DND-41 (cell line): ENCODE measurements around the gene NR5A2.

Experiments
- ATAC-seq: fragments of 200-7000 bp; cut with Tn5 transposase; 3 replicates; pipeline ENCODE4 v1.9.1; 2021; ENCODE audit warnings: low read depth; ENCODE audit not compliant: insufficient read depth
- DNase-seq: peaks from one replicate; pipeline ENCODE4 v3.0.0-alpha.2; 2020
- H2AFZ ChIP-seq: 2 replicates; pipeline ENCODE4 v1.6.0; 2012; ENCODE audit warnings: low read depth, low read length
- H3K27ac ChIP-seq: 2 replicates; pipeline ENCODE4 v1.5.1; 2012; ENCODE audit warnings: low read length, inconsistent platforms
- H3K27me3 ChIP-seq: fragments of 200-600 bp; sonication (generic); 2 replicates; pipeline ENCODE4 v1.6.0; 2012; ENCODE audit warnings: low read length, mild to moderate bottlenecking, inconsistent platforms; ENCODE audit not compliant: insufficient read depth, poor library complexity
- H3K36me3 ChIP-seq: 2 replicates; pipeline ENCODE4 v1.5.1; 2012; ENCODE audit warnings: low read length, inconsistent platforms; ENCODE audit not compliant: insufficient read depth
- H3K4me1 ChIP-seq: 2 replicates; pipeline ENCODE4 v1.5.1; 2012; ENCODE audit warnings: mild to moderate bottlenecking, low read length; ENCODE audit not compliant: insufficient read depth
- H3K4me2 ChIP-seq: 2 replicates; pipeline ENCODE4 v1.6.0; 2012; ENCODE audit warnings: mild to moderate bottlenecking, moderate library complexity, low read length, inconsistent platforms; ENCODE audit not compliant: insufficient read depth
- H3K4me3 ChIP-seq, 2 experiments: fragments of 200-600 bp in 1 of 2; shearing (Covaris generic) in 1 of 2; 2 replicates each; pipeline ENCODE4 v1.5.1; 2012 to 2016; ENCODE audit warnings: inconsistent platforms in 2 of 2, low read length in 2 of 2, mild to moderate bottlenecking in 2 of 2, low read depth in 1 of 2, moderate library complexity in 1 of 2
- H3K79me2 ChIP-seq: 2 replicates; pipeline ENCODE4 v1.6.0; 2012; ENCODE audit warnings: low read length, inconsistent platforms; ENCODE audit not compliant: insufficient read depth
- H3K9ac ChIP-seq: 2 replicates; pipeline ENCODE4 v1.6.0; 2012; ENCODE audit warnings: low read depth, mild to moderate bottlenecking, inconsistent platforms, low read length, moderate library complexity
- H3K9me3 ChIP-seq: 2 replicates; pipeline ENCODE4 v1.5.1; 2012; ENCODE audit warnings: low read length, moderate library complexity, mild to moderate bottlenecking, inconsistent platforms; ENCODE audit not compliant: insufficient read depth, severe bottlenecking
- H4K20me1 ChIP-seq: 2 replicates; pipeline ENCODE4 v1.6.0; 2012; ENCODE audit warnings: low read length; ENCODE audit not compliant: insufficient read depth
- EZH2 ChIP-seq: IDR thresholded peaks from 3 replicates; pipeline ENCODE4 v1.6.1; 2012; ENCODE audit warnings: borderline replicate concordance, low read depth, mild to moderate bottlenecking, moderate library complexity, low read length, inconsistent platforms; ENCODE audit not compliant: severe bottlenecking
- TF ChIP-seq, protein P1 (sequence below): IDR thresholded peaks from 2 replicates; pipeline ENCODE4 v1.5.1; 2012; ENCODE audit warnings: borderline replicate concordance, low read length, moderate library complexity, mild to moderate bottlenecking; ENCODE audit not compliant: poor library complexity, severe bottlenecking; ENCODE audit errors: extremely low read depth

The NR5A2 gene

DNA sequence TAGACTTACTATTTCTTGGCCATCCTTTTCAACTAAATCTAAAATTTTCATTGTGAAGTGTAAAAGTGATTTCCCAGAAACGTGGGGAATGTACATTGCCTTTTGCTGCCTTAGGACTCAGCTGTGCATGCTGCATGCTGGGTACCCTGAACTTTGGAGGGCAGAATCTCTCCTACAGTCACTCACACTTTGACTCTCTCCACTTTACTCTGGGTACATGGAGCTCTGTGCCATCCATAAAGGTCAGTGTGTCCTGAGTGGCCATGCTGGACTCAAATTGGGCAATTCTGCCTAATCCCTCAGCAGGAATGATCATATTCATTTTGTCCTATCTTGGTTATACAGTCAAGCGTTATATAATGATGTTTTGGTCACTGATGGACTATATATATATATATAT lies 105.6 kb downstream of the NR5A2 start:
- Histone ChIP-seq H3K9me3 (no peaks in the 10 kb centered on the region), H3K4me2 (no peak overlapping the region), H3K4me1 (no peaks in the 10 kb centered on the region), H3K27me3 (peaks cover 8% of the 10 kb centered on the region), H2AFZ (no peak overlapping the region), H3K4me3 (no peak overlapping the region), H3K9ac (no peak overlapping the region), H4K20me1 (no peaks in the 10 kb centered on the region), H3K27ac (no peak overlapping the region), H3K36me3 (no peaks in the 10 kb centered on the region), H3K79me2 (no peaks in the 10 kb centered on the region)
- TF ChIP-seq, protein P1, sequence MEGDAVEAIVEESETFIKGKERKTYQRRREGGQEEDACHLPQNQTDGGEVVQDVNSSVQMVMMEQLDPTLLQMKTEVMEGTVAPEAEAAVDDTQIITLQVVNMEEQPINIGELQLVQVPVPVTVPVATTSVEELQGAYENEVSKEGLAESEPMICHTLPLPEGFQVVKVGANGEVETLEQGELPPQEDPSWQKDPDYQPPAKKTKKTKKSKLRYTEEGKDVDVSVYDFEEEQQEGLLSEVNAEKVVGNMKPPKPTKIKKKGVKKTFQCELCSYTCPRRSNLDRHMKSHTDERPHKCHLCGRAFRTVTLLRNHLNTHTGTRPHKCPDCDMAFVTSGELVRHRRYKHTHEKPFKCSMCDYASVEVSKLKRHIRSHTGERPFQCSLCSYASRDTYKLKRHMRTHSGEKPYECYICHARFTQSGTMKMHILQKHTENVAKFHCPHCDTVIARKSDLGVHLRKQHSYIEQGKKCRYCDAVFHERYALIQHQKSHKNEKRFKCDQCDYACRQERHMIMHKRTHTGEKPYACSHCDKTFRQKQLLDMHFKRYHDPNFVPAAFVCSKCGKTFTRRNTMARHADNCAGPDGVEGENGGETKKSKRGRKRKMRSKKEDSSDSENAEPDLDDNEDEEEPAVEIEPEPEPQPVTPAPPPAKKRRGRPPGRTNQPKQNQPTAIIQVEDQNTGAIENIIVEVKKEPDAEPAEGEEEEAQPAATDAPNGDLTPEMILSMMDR: no peak
- TF ChIP-seq EZH2: no peak
- DNase-seq (no peak), ATAC-seq (no peak)

DNA sequence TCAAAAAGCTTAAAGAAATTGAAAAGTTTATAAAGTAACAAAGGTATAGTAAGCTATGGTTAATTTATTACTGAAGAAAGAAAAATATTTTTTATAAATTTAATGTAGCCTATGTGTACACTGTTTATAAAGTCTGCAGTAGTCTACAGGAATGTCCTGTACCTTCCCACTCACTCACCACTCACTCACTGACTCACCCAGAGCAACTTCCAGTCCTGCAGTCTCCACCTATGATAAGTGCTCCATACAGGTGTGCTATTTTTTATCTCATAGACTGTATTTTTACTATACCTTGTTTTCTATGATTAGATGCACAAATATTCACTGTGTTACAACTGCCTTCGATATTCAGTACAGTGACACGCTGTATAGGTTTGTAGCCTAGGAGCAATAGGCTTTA lies 106.6 kb downstream of the NR5A2 start:
- Histone ChIP-seq H2AFZ (no peak overlapping the region), H3K4me2 (no peak overlapping the region), H3K4me1 (no peaks in the 10 kb centered on the region), H4K20me1 (no peaks in the 10 kb centered on the region), H3K27ac (no peak overlapping the region), H3K79me2 (no peaks in the 10 kb centered on the region), H3K36me3 (no peaks in the 10 kb centered on the region), H3K9me3 (no peaks in the 10 kb centered on the region), H3K9ac (no peak overlapping the region), H3K4me3 (no peak overlapping the region), H3K27me3 (peaks cover 6% of the 10 kb centered on the region)
- ATAC-seq: no peak
- TF ChIP-seq, protein P1: no peak
- no peak for TF ChIP-seq EZH2
- no peak for DNase-seq

DNA sequence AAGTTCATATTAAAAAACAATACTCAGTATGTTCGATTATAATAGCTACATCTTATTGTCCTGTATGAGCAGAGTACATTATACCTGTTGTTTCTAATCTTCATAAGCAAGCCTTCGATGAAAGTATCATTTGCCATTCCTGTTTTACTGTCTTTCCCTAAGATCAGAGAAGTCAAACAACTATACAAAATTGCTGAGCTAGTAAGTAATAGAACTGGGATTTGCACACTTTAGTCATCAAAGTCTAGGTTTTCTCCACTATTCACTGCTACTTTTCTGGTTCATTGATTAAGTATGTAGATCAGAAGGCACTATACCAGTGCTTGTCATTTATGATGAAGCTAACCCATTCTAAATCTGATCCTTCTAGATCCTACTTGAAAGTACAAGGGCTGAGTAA lies 108.9 kb downstream of the NR5A2 start:
- H3K27me3 ChIP-seq: peaks cover 6% of the 10 kb centered on the region
- H4K20me1 ChIP-seq: no peaks in the 10 kb centered on the region
- H3K4me2 ChIP-seq: no peak overlapping the region
- no peaks in the 10 kb centered on the region for H3K4me1 ChIP-seq
- no peak overlapping the region for H3K4me3 ChIP-seq
- H3K9me3 ChIP-seq: no peaks in the 10 kb centered on the region
- no peak overlapping the region for H3K9ac ChIP-seq
- no peak overlapping the region for H3K27ac ChIP-seq
- no peaks in the 10 kb centered on the region for H3K79me2 ChIP-seq
- TF ChIP-seq, protein P1: no peak
- no peak for TF ChIP-seq EZH2
- DNase-seq (no peak), ATAC-seq (no peak)
- H2AFZ ChIP-seq: no peak overlapping the region
- H3K36me3 ChIP-seq: no peaks in the 10 kb centered on the region
